ENCODE measurements around the gene HDAC4. TPM values are rescaled to one million over a fixed set of nuclear protein-coding genes. Genes with fewer than 3 reads are reported as not detected.

Gene HDAC4
- total and polyA plus RNA-seq, 9 of the 15 experiments (the other 6 are each of a cell fraction or from before 2014, with no cell fraction given) = 0.11 to 20.2 (median 4.0) TPM

GRCh38 chr2:239396881-239397681, 3.7 kb downstream of the HDAC4 start (continued):
- TF ChIP-seq, protein P1, sequence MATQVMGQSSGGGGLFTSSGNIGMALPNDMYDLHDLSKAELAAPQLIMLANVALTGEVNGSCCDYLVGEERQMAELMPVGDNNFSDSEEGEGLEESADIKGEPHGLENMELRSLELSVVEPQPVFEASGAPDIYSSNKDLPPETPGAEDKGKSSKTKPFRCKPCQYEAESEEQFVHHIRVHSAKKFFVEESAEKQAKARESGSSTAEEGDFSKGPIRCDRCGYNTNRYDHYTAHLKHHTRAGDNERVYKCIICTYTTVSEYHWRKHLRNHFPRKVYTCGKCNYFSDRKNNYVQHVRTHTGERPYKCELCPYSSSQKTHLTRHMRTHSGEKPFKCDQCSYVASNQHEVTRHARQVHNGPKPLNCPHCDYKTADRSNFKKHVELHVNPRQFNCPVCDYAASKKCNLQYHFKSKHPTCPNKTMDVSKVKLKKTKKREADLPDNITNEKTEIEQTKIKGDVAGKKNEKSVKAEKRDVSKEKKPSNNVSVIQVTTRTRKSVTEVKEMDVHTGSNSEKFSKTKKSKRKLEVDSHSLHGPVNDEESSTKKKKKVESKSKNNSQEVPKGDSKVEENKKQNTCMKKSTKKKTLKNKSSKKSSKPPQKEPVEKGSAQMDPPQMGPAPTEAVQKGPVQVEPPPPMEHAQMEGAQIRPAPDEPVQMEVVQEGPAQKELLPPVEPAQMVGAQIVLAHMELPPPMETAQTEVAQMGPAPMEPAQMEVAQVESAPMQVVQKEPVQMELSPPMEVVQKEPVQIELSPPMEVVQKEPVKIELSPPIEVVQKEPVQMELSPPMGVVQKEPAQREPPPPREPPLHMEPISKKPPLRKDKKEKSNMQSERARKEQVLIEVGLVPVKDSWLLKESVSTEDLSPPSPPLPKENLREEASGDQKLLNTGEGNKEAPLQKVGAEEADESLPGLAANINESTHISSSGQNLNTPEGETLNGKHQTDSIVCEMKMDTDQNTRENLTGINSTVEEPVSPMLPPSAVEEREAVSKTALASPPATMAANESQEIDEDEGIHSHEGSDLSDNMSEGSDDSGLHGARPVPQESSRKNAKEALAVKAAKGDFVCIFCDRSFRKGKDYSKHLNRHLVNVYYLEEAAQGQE (IDR thresholded peaks at IDR 0.05; ENCODE audit: borderline replicate concordance) = 0 out of 2 replicates have a peak, but pooled peaks have one; percentile 32
- TF ChIP-seq, protein P1 (CRISPR knock-in tag; IDR thresholded peaks at IDR 0.05; ENCODE audit: low read depth) = no peak
- no peak for TF ChIP-seq ZKSCAN3 (CRISPR knock-in tag; IDR thresholded peaks at IDR 0.05)
